ENCODE data around the gene HSD3B7.

GRCh38 chr16:31025339-31025738 is 40.3 kb downstream of the HSD3B7 start:
- TF ChIP-seq CTCF (IDR thresholded peaks at IDR 0.05; ENCODE audit: low read length) (no peak), EZH2 (IDR thresholded peaks at IDR 0.05; ENCODE audit: borderline replicate concordance, low read length) (no peak)
